OCI-LY3 (cell line): ENCODE results near the gene RELB.

ENCODE experiments used
- H2AFZ ChIP-seq: fragments of 200-600, 300-600 bp; shearing (Covaris generic); 2 replicates; pipeline ENCODE4 v1.6.0; 2014; ENCODE audit warnings: antibody characterized with exemption, low read depth, low read length
- H3K27ac ChIP-seq: fragments of 200-600, 300-600 bp; sonication (generic); 2 replicates; pipeline ENCODE4 v1.5.1; 2014; ENCODE audit warnings: mild to moderate bottlenecking, low read length, moderate library complexity, mixed read lengths
- H3K27me3 ChIP-seq: fragments of 200-600, 300-600 bp; sonication (generic); 2 replicates; pipeline ENCODE4 v1.6.1; 2014; ENCODE audit warnings: low read depth, low read length, mixed read lengths
- H3K36me3 ChIP-seq: fragments of 200-600, 300-600 bp; sonication (generic); replicated peaks from 2 replicates; pipeline ENCODE3; 2014; ENCODE audit warnings: low read depth, low read length, mixed read lengths
- H3K4me1 ChIP-seq: fragments of 300-600, 200-600 bp; sonication (generic); 2 replicates; pipeline ENCODE4 v1.6.1; 2014; ENCODE audit warnings: low read length, mixed read lengths
- H3K4me2 ChIP-seq: fragments of 200-600, 300-600 bp; sonication (generic); 2 replicates; pipeline ENCODE4 v1.6.1; 2014; ENCODE audit warnings: low read length, mixed read lengths
- H3K4me3 ChIP-seq: fragments of 300-600, 200-600 bp; sonication (generic); 2 replicates; pipeline ENCODE4 v1.5.1; 2014; ENCODE audit warnings: antibody characterized with exemption, mild to moderate bottlenecking, low read length, moderate library complexity
- H3K79me2 ChIP-seq: fragments of 300-600, 200-600 bp; shearing (Covaris generic); 2 replicates; pipeline ENCODE4 v1.6.1; 2014; ENCODE audit warnings: mild to moderate bottlenecking, low read length, mixed read lengths
- H3K9ac ChIP-seq: fragments of 300-600, 200-600 bp; shearing (Covaris generic); 2 replicates; pipeline ENCODE4 v1.6.0; 2014; ENCODE audit warnings: mild to moderate bottlenecking, low read length, moderate library complexity
- H3K9me3 ChIP-seq: fragments of 200-600, 300-600 bp; shearing (Covaris generic); 2 replicates; pipeline ENCODE4 v1.6.1; 2014; ENCODE audit warnings: low read length, mixed read lengths; ENCODE audit not compliant: insufficient read depth
- H4K20me1 ChIP-seq: fragments of 200-600, 300-600 bp; sonication (generic); 2 replicates; pipeline ENCODE4 v1.6.1; 2016; ENCODE audit warnings: low read length, mixed read lengths; ENCODE audit not compliant: insufficient read depth
- CTCF ChIP-seq: fragments of 200-600, 300-600 bp; sonication (generic); IDR thresholded peaks from 2 replicates; pipeline ENCODE4 v1.5.1; 2014; ENCODE audit warnings: antibody characterized with exemption, low read length, low read depth
- EZH2phosphoT487 ChIP-seq: fragments of 200-600 bp; shearing (Covaris generic); IDR thresholded peaks from 2 replicates; pipeline ENCODE4 v1.6.1; 2018; ENCODE audit warnings: antibody characterized with exemption, mixed run types, low read depth

RELB gene

GRCh38 chr19:44960906-44961728 lies 40.1 kb upstream of the RELB start:
- H3K9me3 ChIP-seq: no peaks in the 10 kb centered on the region
- H3K9ac ChIP-seq: peak overlapping the region; percentile 51
- peak overlapping the region; percentile 62 for H3K4me3 ChIP-seq
- peaks cover 26% of the 10 kb centered on the region for H4K20me1 ChIP-seq
- no peaks in the 10 kb centered on the region for H3K27me3 ChIP-seq
- peaks cover 65% of the 10 kb centered on the region for H3K79me2 ChIP-seq
- TF ChIP-seq CTCF (no peak), EZH2phosphoT487 (no peak)
- H3K27ac ChIP-seq: peak overlapping the region; percentile 78
- H3K36me3 ChIP-seq: peaks cover 16% of the 10 kb centered on the region
- peaks cover 42% of the 10 kb centered on the region for H3K4me1 ChIP-seq
- peak overlapping the region; percentile 82 for H3K4me2 ChIP-seq
- H2AFZ ChIP-seq: no peak overlapping the region

GRCh38 chr19:44961821-44962220 lies 39.4 kb upstream of the RELB start:
- Histone ChIP-seq H3K4me2 (peak overlapping the region; percentile 82), H2AFZ (no peak overlapping the region), H3K9me3 (no peaks in the 10 kb centered on the region), H3K79me2 (peaks cover 58% of the 10 kb centered on the region), H3K27me3 (no peaks in the 10 kb centered on the region), H3K27ac (peak overlapping the region; percentile 78), H3K36me3 (peaks cover 18% of the 10 kb centered on the region), H3K4me1 (peaks cover 35% of the 10 kb centered on the region), H3K4me3 (peak overlapping the region; percentile 62), H3K9ac (peak overlapping the region; percentile 51), H4K20me1 (peaks cover 19% of the 10 kb centered on the region)
- TF ChIP-seq EZH2phosphoT487: no peak
- no peak for TF ChIP-seq CTCF

GRCh38 chr19:44968118-44968517 lies 33.1 kb upstream of the RELB start:
- no peaks in the 10 kb centered on the region for H3K27me3 ChIP-seq
- TF ChIP-seq CTCF: no peak
- TF ChIP-seq EZH2phosphoT487: no peak
- no peak overlapping the region for H3K4me2 ChIP-seq
- H3K79me2 ChIP-seq: peaks cover 3% of the 10 kb centered on the region; the same call in 1 of the 2 replicates
- H3K9ac ChIP-seq: no peak overlapping the region
- no peaks in the 10 kb centered on the region for H3K9me3 ChIP-seq
- H3K36me3 ChIP-seq: peaks cover 11% of the 10 kb centered on the region
- no peaks in the 10 kb centered on the region for H3K4me1 ChIP-seq
- H2AFZ ChIP-seq: no peak overlapping the region
- no peaks in the 10 kb centered on the region; the same call in 1 of the 2 replicates for H4K20me1 ChIP-seq
- H3K4me3 ChIP-seq: no peak overlapping the region
- no peak overlapping the region for H3K27ac ChIP-seq

- no peak overlapping the region for H2AFZ ChIP-seq
- no peaks in the 10 kb centered on the region for H3K9me3 ChIP-seq
- no peak overlapping the region for H3K9ac ChIP-seq
- TF ChIP-seq EZH2phosphoT487: no peak
- TF ChIP-seq CTCF: no peak
- H3K4me3 ChIP-seq: no peak overlapping the region
- H3K4me2 ChIP-seq: no peak overlapping the region
- H3K36me3 ChIP-seq: peaks cover 11% of the 10 kb centered on the region
- no peak overlapping the region for H3K27ac ChIP-seq
- no peaks in the 10 kb centered on the region; the same call in 1 of the 2 replicates for H4K20me1 ChIP-seq
- H3K79me2 ChIP-seq: peaks cover 3% of the 10 kb centered on the region; the same call in 1 of the 2 replicates
- H3K27me3 ChIP-seq: no peaks in the 10 kb centered on the region
- no peaks in the 10 kb centered on the region for H3K4me1 ChIP-seq
These were observed 32.6 kb upstream of the RELB start for GRCh38 chr19:44968670-44969069.
